Measurements from ENCODE around the gene COPZ1.

The COPZ1 gene

DNA sequence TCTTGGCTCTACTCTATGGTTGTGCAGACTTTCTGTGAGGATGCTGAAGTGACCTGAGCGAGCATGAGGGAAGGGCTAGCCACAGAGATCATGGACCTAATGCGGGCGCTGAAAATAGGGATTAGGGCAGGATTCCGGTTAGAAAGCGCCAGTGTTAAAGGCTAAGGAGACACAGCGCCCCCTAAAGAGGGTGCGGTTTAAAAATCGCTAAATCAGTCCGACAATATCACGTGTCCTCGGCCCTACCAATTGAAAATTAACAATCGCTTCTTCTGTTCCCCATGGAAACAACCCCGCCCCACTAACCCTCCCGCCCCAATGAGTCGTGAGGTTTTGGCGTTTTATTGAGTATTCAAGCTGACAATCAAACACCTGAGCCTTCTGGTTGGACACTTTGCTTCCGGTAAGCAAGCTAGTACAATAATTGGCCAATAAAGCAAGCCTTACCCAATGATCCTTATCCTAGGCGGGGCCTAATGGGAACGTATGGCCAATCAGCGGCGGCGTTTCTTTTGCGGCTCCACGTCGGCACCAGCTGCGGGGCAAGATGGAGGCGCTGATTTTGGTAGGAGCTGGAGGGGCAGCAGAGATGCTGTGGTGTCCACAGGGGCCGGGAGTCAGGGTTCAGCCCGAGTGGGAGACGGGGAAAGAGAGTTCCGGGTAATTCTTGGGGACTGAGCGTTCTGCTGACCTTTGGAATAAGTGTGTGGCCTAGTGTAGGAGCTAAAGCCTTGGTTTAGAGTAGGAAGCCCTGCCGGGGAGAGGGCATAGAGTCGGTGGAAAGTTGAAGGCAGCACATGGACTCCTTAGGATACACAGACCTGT is at the start of gene COPZ1:
Gene COPZ1 (plus strand): TSS at position 515 of the 825 bp plus-strand sequence. CDS start 33 bp downstream, at position 548.
- H3K4me1 ChIP-seq = peaks cover 0 to 42% (median 22%) of the 10 kb centered on the region in 4 donors
- peak within 1 kb of the TSS; percentile 82 to 90 for H3K27ac ChIP-seq
- H3K4me3 ChIP-seq = peak within 1 kb of the TSS; percentile 77 to 86
- peaks cover 0 to 5% (median 0%) of the 10 kb centered on the region in 3 donors for H3K36me3 ChIP-seq
- peak; percentile 54 to 59 for TF ChIP-seq CTCF (IDR thresholded peaks at IDR 0.05)
- H3K27me3 ChIP-seq = no peaks in the 10 kb centered on the region
- intact Hi-C loops (cut with DNase I; ENCODE audit: low total_unique reads) = loop anchor here (5.0 kb wide), 1 partner anchor 38 kb away; no protein-coding TSS in a partner anchor
- H3K9me3 ChIP-seq = no peaks in the 10 kb centered on the region
- DNase-seq = peak; percentile 97 to 98

DNA sequence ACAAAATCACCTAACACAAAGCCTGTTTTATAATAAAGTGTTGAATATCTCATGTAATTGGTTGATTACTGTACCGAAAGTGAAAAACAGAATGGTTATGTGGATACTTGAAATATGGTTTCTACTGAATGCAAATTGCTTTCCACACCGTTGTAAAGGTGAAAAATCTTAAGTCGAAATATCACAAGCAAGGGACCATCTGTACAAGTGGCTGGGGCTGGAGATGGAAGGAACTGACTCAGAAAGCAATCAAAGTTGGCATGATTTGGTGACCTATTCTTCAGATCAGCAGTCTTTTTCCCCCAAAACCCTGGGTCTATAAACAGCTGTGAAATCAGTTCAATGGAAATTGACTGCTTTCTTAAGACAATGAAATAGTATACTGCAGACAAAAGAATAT is 48.6 kb upstream of the COPZ1 start:
- H3K9me3 ChIP-seq = no peaks in the 10 kb centered on the region
- no peak overlapping the region for H3K27ac ChIP-seq
- intact Hi-C loops (cut with DNase I; ENCODE audit: low total_unique reads) = no loop called here
- peaks cover 0 to 23% (median 17%) of the 10 kb centered on the region in 4 donors for H3K4me1 ChIP-seq
- no peak for TF ChIP-seq CTCF (IDR thresholded peaks at IDR 0.05)
- no peaks in the 10 kb centered on the region for H3K27me3 ChIP-seq
- no peak overlapping the region for H3K4me3 ChIP-seq
- H3K36me3 ChIP-seq = peaks cover 0 to 10% (median under 1%) of the 10 kb centered on the region in 3 donors
- DNase-seq = no peak

- H3K4me3 ChIP-seq = no peak overlapping the region
- peaks cover 0 to 38% (median 28%) of the 10 kb centered on the region in 4 donors for H3K4me1 ChIP-seq
- peak overlapping the region; percentile 90 to 91 for H3K27ac ChIP-seq
- no peaks in the 10 kb centered on the region for H3K27me3 ChIP-seq
- H3K36me3 ChIP-seq = peaks cover 13 to 22% (median 15%) of the 10 kb centered on the region in 3 donors
- intact Hi-C loops (cut with DNase I; ENCODE audit: low total_unique reads) = no loop called here
- DNase-seq = no peak
- no peaks in the 10 kb centered on the region for H3K9me3 ChIP-seq
- no peak for TF ChIP-seq CTCF (IDR thresholded peaks at IDR 0.05)
These were observed 47.1 kb upstream of the COPZ1 start for GRCh38 chr12:54277823-54278276.

DNA sequence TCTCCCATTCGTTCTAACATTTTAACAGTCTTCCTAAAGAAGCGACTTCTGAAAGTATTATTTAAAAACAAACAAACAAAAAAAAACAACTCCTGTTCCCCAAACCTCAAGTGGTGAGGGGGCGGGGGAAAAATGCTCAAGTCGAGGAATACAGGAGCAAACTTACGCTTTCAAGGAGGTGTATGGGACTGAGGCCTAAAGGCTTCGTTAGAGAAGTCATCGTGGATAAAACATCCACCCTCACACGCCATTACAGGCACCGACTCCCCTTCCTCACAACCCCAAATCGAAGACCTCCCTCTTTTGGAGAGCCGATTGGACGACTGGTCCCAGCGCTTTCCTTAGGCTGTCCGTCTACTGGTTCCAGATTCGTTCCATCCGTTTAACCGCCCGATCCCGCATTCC is 45.7 kb upstream of the COPZ1 start:
- peaks cover 0 to 51% (median 41%) of the 10 kb centered on the region in 4 donors for H3K4me1 ChIP-seq
- no peak for TF ChIP-seq CTCF (IDR thresholded peaks at IDR 0.05)
- intact Hi-C loops (cut with DNase I; ENCODE audit: low total_unique reads) = no loop called here
- no peak for DNase-seq
- H3K36me3 ChIP-seq = peaks cover 27 to 29% (median 27%) of the 10 kb centered on the region in 3 donors
- peak overlapping the region; percentile 90 to 91 for H3K27ac ChIP-seq
- H3K27me3 ChIP-seq = no peaks in the 10 kb centered on the region
- H3K9me3 ChIP-seq = no peaks in the 10 kb centered on the region
- peak overlapping the region; percentile 60 to 71 for H3K4me3 ChIP-seq

DNA sequence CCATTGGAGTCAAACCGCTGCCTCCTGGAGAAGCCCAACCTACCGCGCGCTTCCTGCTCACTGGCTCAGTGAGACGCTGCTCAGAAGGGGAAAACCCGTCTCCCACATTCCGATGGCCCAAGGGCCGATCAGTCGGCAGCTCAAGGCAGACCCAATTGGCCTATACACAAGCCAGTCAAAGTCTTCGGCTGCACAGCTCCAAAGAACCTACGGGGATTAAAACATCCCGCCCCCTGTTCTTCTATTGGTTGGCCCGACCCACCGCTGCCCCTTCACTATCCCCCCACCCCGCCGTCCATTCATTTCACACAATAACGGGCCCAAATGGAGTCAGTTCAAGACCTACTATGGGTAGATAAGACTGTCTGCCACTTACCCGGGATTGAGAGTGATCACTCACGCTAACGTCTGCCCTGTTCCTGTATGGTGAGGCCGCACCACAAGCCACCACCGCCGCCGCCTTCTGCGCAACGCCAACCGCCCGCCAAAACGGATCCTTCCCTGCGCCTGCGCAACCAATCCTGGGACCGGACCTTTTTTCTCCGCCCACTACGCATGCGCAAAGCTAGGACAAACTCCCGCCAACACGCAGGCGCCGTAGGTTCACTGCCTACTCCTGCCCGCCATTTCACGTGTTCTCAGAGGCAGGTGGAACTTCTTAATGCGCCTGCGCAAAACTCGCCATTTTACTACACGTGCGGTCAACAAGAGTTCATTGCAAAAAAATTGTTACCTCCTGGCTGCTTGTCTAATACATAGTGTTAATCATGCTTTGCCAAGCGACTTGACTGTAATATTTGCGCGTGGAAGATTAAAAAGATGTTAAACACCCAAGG is 45.1 kb upstream of the COPZ1 start, which contains the start of gene CBX5:
Gene CBX5 (minus strand): TSS at position 491 of the 836 bp plus-strand sequence. CDS start 22,472 bp downstream, outside the sequence.
- peak; percentile 99 to 100 for DNase-seq
- no peak for TF ChIP-seq CTCF (IDR thresholded peaks at IDR 0.05)
- peaks cover 0 to 58% (median 42%) of the 10 kb centered on the region in 4 donors for H3K4me1 ChIP-seq
- peak within 1 kb of the TSS; percentile 90 to 91 for H3K27ac ChIP-seq
- peaks cover 28 to 31% (median 29%) of the 10 kb centered on the region in 3 donors for H3K36me3 ChIP-seq
- H3K4me3 ChIP-seq = peak within 1 kb of the TSS; percentile 60 to 71
- H3K9me3 ChIP-seq = no peaks in the 10 kb centered on the region
- no peaks in the 10 kb centered on the region for H3K27me3 ChIP-seq
- intact Hi-C loops (cut with DNase I; ENCODE audit: low total_unique reads) = loop anchor here (2.0 kb wide), 1 partner anchor 79 kb away; no protein-coding TSS in a partner anchor

All from tibial artery (tissue), 4 donors.